Karpas-422 (cell line): ENCODE results near the gene BCKDHA. TPM values are rescaled to one million over a fixed set of nuclear protein-coding genes. Genes with fewer than 3 reads are reported as not detected.
A peak's percentile ranks its signal among the peaks of the same experiment; 100 is the strongest.
"Not testable (repeated sequence)": the region's sequence is repeated elsewhere in the genome, so short reads cannot be mapped to it uniquely, and the experiment has no call there.

Experiments
- DNase-seq: peaks from one replicate; pipeline ENCODE4 v3.0.0-alpha.2; 2015
- H2AFZ ChIP-seq: fragments of 200-600 bp; sonication (generic); 2 replicates; pipeline ENCODE4 v1.6.1; 2014; ENCODE audit warnings: antibody characterized with exemption, low read length, mixed read lengths
- H3K27ac ChIP-seq: fragments of 200-600 bp; sonication (generic); 2 replicates; pipeline ENCODE4 v1.5.1; 2014; ENCODE audit warnings: mild to moderate bottlenecking, low read length, moderate library complexity
- H3K27me3 ChIP-seq: fragments of 200-600 bp; sonication (generic); 2 replicates; pipeline ENCODE4 v1.6.1; 2014; ENCODE audit warnings: low read length, mixed read lengths
- H3K36me3 ChIP-seq: fragments of 200-600 bp; sonication (generic); 2 replicates; pipeline ENCODE4 v1.6.1; 2014; ENCODE audit warnings: low read length, mixed read lengths; ENCODE audit not compliant: insufficient read depth
- H3K4me1 ChIP-seq: fragments of 200-600 bp; sonication (generic); 2 replicates; pipeline ENCODE4 v1.6.1; 2014; ENCODE audit warnings: mild to moderate bottlenecking, low read length, mixed read lengths
- H3K4me2 ChIP-seq: fragments of 200-600 bp; sonication (generic); 2 replicates; pipeline ENCODE4 v1.6.1; 2014; ENCODE audit warnings: low read length, low read depth, mild to moderate bottlenecking; ENCODE audit not compliant: poor library complexity, severe bottlenecking
- H3K4me3 ChIP-seq: fragments of 200-600 bp; sonication (generic); 2 replicates; pipeline ENCODE4 v1.5.1; 2014; ENCODE audit warnings: mild to moderate bottlenecking, antibody characterized with exemption, low read length, mixed read lengths
- H3K79me2 ChIP-seq: fragments of 200-600 bp; sonication (generic); 2 replicates; pipeline ENCODE4 v1.6.1; 2014; ENCODE audit warnings: mild to moderate bottlenecking, low read length, mixed read lengths
- H3K9ac ChIP-seq: fragments of 200-600 bp; sonication (generic); 2 replicates; pipeline ENCODE4 v1.6.0; 2014; ENCODE audit warnings: low read length
- H3K9me2 ChIP-seq: fragments of 200-600 bp; sonication (generic), shearing (Covaris generic); replicated peaks from 2 replicates; pipeline ENCODE4 v1.6.0; 2014; ENCODE audit warnings: mild to moderate bottlenecking, low read length, moderate library complexity; ENCODE audit not compliant: insufficient read depth
- H3K9me3 ChIP-seq: fragments of 300-700, 200-600 bp; sonication (generic); 2 replicates; pipeline ENCODE4 v1.6.1; 2014; ENCODE audit warnings: low read length, mixed read lengths
- H4K20me1 ChIP-seq: fragments of 200-600 bp; sonication (generic); 2 replicates; pipeline ENCODE4 v1.6.1; 2014; ENCODE audit warnings: mild to moderate bottlenecking, antibody characterized with exemption, low read length, low read depth; ENCODE audit not compliant: insufficient read depth
- total RNA-seq: library from RNA; depleted of rRNA; stranded (reverse); fragments of >200 nt; shearing (Covaris generic); gene quantifications from 2 replicates; pipeline ENCODE4 v1.2.3, GENCODE V29; 2014; ENCODE audit warnings: low replicate concordance

Gene BCKDHA
- total RNA-seq, 1 experiment from 2014 or later = 116 TPM

GRCh38 chr19:41435376-41435775 lies 37.8 kb downstream of the BCKDHA start:
- H3K9ac ChIP-seq, H3K27me3 ChIP-seq, H3K36me3 ChIP-seq, H3K4me1 ChIP-seq, H3K4me2 ChIP-seq, H3K9me3 ChIP-seq, H4K20me1 ChIP-seq, H2AFZ ChIP-seq, H3K27ac ChIP-seq, H3K4me3 ChIP-seq, DNase-seq, H3K9me2 ChIP-seq: not testable (repeated sequence)
- H3K79me2 ChIP-seq = peaks cover 18% of the 10 kb centered on the region

DNA sequence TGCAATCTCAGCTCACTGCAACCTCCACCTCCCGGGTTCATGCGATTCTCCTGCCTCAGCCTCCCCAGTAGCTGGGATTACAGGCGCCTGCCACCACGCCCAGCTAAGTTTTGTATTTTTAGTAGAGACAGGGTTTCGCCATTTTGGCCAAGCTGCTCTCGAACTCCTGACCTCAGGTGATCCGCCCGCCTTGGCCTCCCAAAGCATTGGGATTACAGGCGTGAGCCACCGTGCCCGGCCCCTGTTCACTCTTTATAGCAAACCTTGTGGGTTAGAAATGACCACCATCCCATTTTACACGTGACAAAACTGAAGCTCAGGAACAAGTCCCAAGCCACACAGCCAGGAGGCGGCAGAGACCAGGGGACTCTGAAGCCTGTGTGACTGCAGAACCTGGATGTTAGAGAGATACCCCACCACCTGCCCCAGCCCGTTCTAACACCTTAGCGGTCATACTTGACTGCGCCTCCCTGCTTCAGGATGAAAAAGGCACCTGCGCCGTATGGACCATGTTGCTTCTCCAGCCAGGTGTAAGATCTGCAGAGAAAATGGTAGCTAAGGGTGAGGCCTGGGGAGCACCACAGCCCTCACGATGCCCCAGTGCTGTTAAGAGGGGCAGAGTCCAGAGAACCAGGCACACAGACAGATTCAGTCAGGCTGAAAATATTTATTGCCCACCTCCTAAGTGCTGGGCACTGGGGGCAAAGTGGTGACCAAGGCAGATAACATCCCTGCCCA lies 38.5 kb downstream of the BCKDHA start:
- H4K20me1 ChIP-seq = no peaks in the 10 kb centered on the region
- DNase-seq = no peak
- H3K27ac ChIP-seq = no peak overlapping the region
- peaks cover 18% of the 10 kb centered on the region for H3K79me2 ChIP-seq
- H3K27me3 ChIP-seq = no peaks in the 10 kb centered on the region
- H2AFZ ChIP-seq = no peak overlapping the region
- no peak overlapping the region for H3K4me3 ChIP-seq
- H3K4me2 ChIP-seq = no peak overlapping the region
- no peak overlapping the region for H3K9ac ChIP-seq
- H3K9me2 ChIP-seq = no peaks in the 10 kb centered on the region
- H3K36me3 ChIP-seq = peaks cover 8% of the 10 kb centered on the region; the same call in 1 of the 2 replicates
- peaks cover 9% of the 10 kb centered on the region for H3K4me1 ChIP-seq
- no peaks in the 10 kb centered on the region for H3K9me3 ChIP-seq

DNA sequence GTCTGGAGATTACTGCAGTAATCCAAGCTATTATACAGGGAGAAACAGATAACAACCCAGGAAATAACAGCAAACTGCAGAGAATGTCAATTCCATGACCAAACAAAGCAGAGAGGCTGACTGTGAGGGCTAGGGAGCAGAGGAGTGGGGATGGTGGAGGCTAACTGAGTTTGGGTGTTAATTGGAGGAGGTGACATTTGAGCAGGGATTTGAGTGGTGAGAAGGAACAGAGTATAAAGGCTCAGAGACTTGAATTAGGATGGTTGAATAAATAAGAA lies 39.0 kb downstream of the BCKDHA start:
- H3K9ac ChIP-seq = no peak overlapping the region
- H4K20me1 ChIP-seq = no peaks in the 10 kb centered on the region
- no peak overlapping the region for H3K27ac ChIP-seq
- no peak overlapping the region for H3K4me2 ChIP-seq
- no peaks in the 10 kb centered on the region for H3K9me2 ChIP-seq
- no peaks in the 10 kb centered on the region for H3K27me3 ChIP-seq
- no peak for DNase-seq
- peaks cover 9% of the 10 kb centered on the region for H3K4me1 ChIP-seq
- no peaks in the 10 kb centered on the region for H3K9me3 ChIP-seq
- H3K4me3 ChIP-seq = no peak overlapping the region
- H3K79me2 ChIP-seq = peaks cover 18% of the 10 kb centered on the region
- H3K36me3 ChIP-seq = peaks cover 8% of the 10 kb centered on the region; the same call in 1 of the 2 replicates
- H2AFZ ChIP-seq = no peak overlapping the region

- no peaks in the 10 kb centered on the region for H3K9me2 ChIP-seq
- peaks cover 12% of the 10 kb centered on the region for H3K4me1 ChIP-seq
- no peak overlapping the region for H3K27ac ChIP-seq
- DNase-seq = no peak
- H3K4me3 ChIP-seq = no peak overlapping the region
- H4K20me1 ChIP-seq = no peaks in the 10 kb centered on the region
- H3K79me2 ChIP-seq = peaks cover 18% of the 10 kb centered on the region
- no peaks in the 10 kb centered on the region for H3K27me3 ChIP-seq
- H3K4me2 ChIP-seq = peak overlapping the region; percentile 85
- peaks cover 5% of the 10 kb centered on the region; the same call in 1 of the 2 replicates for H3K36me3 ChIP-seq
- no peak overlapping the region for H3K9ac ChIP-seq
- H3K9me3 ChIP-seq = no peaks in the 10 kb centered on the region
- no peak overlapping the region for H2AFZ ChIP-seq
These were observed 40.4 kb downstream of the BCKDHA start for GRCh38 chr19:41437944-41438574.

DNA sequence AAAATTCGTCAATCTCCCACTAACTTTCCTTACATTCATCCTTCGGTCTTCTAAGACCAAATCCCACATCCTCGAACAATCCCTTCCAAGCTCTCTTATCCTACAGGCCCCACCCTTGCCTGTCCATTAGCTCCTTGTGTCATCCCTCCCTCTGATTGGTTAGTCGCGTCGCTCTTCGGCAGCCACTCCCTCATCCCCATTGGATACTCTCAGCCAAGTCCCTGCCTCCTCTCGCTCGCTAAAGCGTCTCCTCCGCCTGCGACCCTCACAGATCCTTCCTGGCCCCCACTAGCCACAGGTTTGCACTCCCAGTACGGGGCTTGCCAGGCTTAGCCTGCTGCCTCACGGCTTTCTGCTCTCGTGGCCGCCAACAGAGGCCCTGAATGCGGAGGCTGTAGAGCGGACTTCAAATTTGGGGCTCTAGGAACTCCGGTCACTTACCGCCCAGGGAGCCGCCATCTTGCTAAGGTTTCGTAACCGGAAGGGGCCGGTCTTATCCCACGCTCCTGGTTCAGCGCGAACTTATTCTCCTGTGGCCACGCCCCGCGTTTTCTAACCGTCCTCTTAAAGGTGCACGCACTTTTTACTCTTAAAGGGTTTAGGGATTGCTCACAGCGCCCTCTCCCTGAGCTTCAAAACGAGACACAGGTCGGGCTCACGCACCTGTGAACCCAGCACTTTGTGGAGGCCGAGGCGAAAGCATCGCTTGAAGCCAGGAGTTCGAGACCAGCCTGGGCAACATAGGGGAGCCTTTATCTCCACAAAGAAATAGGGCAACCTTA lies 42.0 kb downstream of the BCKDHA start, which contains the start of gene DMAC2:
Gene DMAC2 (minus strand): TSS at position 472 of the 782 bp plus-strand sequence. CDS start 13 bp downstream, at position 459.
- Histone ChIP-seq H3K27me3 (no peaks in the 10 kb centered on the region), H3K9ac (peak within 1 kb of the TSS; percentile 79), H3K36me3 (no peaks in the 10 kb centered on the region), H3K9me3 (no peaks in the 10 kb centered on the region), H4K20me1 (no peaks in the 10 kb centered on the region), H3K27ac (0 out of 2 replicates have a peak within 1 kb of the TSS, but pooled peaks have one; percentile 41), H3K4me2 (peak within 1 kb of the TSS; percentile 85), H3K79me2 (peaks cover 18% of the 10 kb centered on the region), H3K4me3 (peak within 1 kb of the TSS; percentile 86), H3K9me2 (no peaks in the 10 kb centered on the region), H2AFZ (peak within 1 kb of the TSS; percentile 74; the same call in 1 of the 2 replicates), H3K4me1 (peaks cover 27% of the 10 kb centered on the region)
- DNase-seq = peak; percentile 99

- Histone ChIP-seq H3K4me3 (no peak overlapping the region), H3K4me2 (no peak overlapping the region), H3K9me3 (no peaks in the 10 kb centered on the region), H3K79me2 (peaks cover 18% of the 10 kb centered on the region), H3K27ac (no peak overlapping the region), H2AFZ (no peak overlapping the region), H4K20me1 (no peaks in the 10 kb centered on the region), H3K4me1 (peaks cover 27% of the 10 kb centered on the region), H3K9ac (no peak overlapping the region), H3K36me3 (no peaks in the 10 kb centered on the region), H3K9me2 (no peaks in the 10 kb centered on the region), H3K27me3 (no peaks in the 10 kb centered on the region)
- DNase-seq = no peak
These were observed 43.8 kb downstream of the BCKDHA start for GRCh38 chr19:41441321-41441945.

- H3K4me3 ChIP-seq = no peak within 1 kb of the TSS
- H3K4me1 ChIP-seq = peaks cover 27% of the 10 kb centered on the region
- no peak for DNase-seq
- H4K20me1 ChIP-seq = no peaks in the 10 kb centered on the region
- no peaks in the 10 kb centered on the region for H3K9me2 ChIP-seq
- no peak within 1 kb of the TSS for H3K9ac ChIP-seq
- no peaks in the 10 kb centered on the region for H3K9me3 ChIP-seq
- H3K36me3 ChIP-seq = no peaks in the 10 kb centered on the region
- peaks cover 17% of the 10 kb centered on the region for H3K79me2 ChIP-seq
- peak within 1 kb of the TSS; percentile 29 for H3K4me2 ChIP-seq
- no peak within 1 kb of the TSS for H3K27ac ChIP-seq
- H3K27me3 ChIP-seq = no peaks in the 10 kb centered on the region
- H2AFZ ChIP-seq = no peak within 1 kb of the TSS
These were observed 45.1 kb downstream of the BCKDHA start, which contains the start of gene ERICH4 for GRCh38 chr19:41442473-41443355. Gene ERICH4 (plus strand): TSS chr19:41443156. CDS start chr19:41443170, 14 bp downstream.
